MV-4-11 (cell line): ENCODE measurements around the gene DRD1.
"Not testable (repeated sequence)": the region's sequence is repeated elsewhere in the genome, so short reads cannot be mapped to it uniquely, and the experiment has no call there.

Experiments used
- DNase-seq: peaks from one replicate; lab custom pipeline; 2025; lab: John Stamatoyannopoulos, UW

DRD1 gene

DNA sequence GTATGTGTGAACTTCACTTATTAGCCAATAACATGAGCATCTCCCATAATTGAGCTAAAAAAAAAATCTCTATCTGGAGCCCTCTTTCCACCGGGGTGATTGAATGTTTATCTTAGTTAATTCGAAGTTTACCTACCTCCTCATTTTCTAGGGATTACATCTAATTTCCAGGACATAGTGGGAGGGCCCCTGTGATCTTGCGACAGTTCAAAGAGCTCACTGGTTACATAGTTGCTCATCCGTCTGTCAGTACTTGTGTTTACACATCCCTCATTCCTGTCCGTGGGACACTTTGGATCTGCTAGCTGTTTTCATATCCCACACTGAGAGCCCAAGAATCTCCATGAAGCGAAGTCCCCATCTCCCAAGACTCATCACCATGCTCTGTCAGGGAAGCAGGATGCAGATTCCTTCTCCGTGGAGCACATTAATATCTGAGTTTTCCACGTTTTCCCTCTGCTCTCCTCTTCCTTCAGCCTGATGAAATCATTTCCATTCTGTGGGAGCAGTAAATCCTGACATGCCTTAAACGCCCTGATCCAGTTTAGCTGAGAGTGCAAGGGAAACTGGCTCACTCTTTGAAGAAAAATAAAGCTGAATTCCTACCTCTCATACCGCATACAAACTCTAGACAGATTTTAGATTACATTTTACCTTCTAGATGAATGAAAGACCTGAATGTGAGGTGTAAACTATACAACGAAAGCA lies 24.2 kb upstream of the DRD1 start:
- no peak for DNase-seq

DNA sequence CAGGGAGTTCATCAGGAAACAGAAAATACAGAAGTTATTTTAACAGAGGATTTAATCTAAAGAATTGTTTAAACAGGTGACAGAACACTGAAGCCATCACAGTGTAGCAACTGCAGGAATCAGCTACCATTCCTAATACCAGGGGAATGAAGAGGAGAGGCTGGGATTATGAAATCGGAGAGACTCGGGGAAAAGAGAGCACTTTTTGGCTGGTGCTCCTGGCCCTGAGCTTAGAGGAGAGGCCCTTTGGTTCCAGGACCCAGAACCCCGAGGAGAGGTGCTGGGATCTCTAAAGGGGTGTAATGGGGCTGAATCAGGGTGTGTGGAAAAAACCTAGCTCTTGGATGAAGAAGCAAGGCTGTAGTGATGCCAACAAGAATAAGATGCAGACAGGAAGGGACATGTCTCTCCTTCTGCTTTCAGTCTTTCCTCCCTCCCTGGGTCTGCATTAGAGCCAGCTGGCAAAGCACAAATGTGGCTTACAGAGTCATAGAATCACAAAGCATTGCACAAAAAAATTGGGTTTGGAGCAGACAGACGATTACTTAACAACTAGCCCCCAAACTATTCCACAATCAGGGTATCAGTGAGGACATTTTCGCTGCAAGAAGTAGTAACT lies 22.8 kb upstream of the DRD1 start:
- DNase-seq: no peak

DNA sequence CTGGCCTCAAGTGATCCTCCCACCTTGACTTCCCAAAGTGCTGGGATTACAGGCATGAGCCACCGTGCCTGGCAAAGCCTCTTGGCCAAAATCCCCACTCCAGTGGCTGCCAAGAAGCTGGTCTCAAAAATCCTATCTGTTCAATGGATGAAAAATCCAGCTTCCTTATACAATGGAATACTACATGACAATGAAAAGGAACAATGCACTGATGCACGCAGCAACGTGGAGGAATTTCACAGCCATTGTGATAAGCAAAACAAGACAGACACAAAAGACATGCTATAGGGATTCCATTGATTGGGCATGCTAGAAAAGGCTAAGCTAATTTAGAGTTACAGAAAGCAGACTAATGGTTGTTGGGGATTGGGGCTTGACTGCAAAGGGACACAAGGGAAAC lies 21.3 kb upstream of the DRD1 start:
- DNase-seq: no peak

DNA sequence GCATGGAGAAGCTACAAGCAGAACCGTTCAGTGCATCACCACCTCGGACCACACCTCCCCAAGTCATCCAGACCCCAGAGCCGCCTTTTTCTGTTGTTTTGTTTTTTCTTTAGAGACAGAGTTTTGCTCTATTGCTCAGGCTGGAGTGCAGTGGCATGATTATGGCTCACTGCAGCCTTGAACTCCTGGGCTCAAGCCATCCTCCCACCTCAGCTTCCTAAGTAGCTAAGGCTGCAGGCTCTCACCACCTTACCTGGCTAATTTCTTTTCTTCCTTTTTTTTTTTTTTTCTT lies 20.9 kb upstream of the DRD1 start:
- DNase-seq: no peak

DNA sequence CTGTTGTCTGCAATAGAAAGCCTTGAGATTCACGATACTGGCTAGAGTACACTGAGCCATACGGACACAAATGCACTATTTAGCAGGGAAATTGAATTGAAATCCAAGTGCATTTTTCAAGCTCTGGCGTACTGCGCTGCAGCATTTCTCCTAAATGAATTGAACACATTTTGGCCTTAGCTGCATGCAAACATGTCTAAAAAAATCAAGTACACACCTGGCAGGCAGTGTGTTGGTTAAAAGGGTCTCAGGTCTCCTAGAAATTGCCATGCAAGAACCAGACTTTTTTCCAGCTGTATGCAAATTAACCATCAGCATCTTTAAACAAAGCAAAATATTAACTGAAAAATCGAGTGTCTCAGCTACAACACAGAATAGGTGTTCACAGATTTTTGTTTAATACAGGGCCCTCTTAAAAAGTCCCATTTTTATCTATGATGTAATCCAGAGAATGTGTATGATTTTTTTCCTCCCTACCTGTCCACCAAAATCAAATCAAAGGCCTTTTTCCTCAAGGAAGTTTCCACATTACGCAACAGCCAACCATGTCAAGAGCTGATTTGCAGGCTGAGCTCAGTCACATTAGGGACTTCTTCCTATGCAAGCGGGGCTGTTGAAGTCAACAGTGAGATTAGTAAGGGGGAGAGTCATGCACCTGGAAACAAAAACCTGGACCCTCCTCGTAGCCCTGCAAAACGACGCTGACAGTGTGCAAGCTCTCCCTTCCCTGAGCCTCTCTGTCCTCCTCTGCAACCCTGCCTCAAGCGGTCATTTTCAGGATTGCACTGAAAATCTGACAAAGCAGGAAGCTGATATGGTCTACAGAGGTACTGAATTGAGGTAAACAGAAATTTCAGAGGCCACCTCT lies 20.3 kb upstream of the DRD1 start:
- peak; percentile 2 for DNase-seq

DNA sequence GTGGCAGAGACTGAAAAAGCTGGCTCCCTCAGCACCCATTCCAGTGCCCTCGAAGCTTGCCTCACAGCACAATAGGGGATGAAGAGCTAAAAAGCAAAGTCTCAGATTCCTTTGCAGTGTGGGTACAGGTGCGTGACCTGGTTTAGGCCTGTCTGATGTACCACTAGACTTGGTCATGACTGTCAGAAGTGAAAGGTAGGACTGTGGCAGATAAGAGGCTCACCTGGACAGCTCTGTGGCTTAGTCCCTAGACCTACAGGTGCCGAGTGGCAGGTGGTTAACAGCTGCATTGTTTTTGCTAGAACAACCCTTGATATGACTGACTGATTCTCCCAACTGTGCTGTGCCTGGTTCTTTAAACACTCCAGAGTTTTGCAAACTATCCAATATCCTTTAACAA lies 19.7 kb upstream of the DRD1 start:
- no peak for DNase-seq

DNA sequence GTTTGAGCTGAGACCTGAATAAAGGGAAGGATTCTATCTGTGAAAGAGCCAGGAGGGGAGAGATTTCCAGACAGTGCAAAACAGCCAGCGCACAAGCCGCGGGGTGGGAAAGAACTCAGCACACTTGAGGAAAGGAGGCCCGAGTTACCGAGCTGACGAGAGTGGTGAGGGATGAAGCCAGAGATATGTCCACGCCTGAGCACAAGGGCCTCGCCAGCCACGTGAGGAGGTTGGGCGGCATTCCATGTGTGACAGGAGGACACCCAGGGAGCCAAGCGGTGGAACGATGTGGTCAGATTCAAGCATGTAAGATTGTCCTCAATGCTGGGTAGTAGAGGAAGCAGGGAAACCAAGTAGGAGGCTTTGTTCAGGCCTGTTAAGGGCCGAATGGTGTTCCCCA lies 17.4 kb upstream of the DRD1 start:
- DNase-seq: no peak

DNA sequence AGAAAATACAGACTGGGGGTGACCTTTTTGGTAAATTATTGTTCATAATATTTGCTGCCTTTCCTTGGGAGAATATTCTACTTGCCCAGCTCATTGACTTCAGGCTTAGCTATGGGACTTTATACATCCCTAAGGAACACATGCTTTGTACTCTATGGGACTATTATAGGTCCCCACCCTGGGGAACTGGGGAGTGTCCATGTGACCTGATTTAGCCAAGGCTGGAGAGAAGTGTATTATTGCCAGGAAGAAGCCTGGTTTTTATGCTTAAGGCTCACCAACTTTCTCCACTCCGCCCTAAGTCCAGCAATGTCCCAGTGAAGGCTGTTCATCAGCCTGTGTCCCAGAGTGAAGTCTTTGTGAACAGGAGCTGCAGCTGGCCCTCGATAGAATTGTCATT lies 16.6 kb upstream of the DRD1 start:
- DNase-seq: no peak

DNA sequence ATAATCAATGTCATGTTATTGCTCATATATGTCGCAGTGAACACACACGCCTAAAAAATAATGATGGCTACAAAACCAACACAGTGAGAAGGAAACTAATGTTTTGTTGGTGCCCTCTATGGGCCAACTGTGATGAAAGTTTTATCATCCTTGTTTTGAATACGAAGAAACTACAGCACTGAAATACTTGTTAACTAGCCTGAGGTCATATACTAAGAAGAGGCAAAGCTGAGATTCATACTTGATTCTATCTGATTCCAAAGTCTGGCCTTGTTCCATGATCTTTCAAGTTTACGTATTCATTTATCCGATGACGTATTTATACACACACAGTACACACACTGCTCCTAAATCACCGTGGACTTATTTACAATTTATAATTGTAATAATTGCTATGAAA lies 16.1 kb upstream of the DRD1 start:
- DNase-seq: peak; percentile 6

DNA sequence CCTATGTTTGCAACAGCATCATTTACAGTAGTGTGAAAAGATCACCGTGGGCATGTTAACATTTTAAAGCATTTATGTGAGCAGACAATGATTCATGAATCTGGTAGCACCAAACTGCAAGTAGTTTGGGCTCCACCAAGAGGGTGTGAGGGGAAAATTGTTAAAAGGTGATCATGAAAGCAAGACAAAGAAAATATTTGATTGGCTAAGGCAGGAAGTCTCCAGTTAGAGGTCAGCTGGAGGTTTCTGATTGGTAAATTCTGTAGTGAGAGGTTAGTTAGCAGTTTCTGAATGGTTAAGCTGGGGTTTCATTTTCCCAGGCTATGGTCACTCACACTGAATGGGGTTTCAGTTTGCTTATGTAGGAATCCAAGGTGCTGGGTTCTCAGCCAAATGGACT lies 13.5 kb upstream of the DRD1 start:
- no peak for DNase-seq

DNA sequence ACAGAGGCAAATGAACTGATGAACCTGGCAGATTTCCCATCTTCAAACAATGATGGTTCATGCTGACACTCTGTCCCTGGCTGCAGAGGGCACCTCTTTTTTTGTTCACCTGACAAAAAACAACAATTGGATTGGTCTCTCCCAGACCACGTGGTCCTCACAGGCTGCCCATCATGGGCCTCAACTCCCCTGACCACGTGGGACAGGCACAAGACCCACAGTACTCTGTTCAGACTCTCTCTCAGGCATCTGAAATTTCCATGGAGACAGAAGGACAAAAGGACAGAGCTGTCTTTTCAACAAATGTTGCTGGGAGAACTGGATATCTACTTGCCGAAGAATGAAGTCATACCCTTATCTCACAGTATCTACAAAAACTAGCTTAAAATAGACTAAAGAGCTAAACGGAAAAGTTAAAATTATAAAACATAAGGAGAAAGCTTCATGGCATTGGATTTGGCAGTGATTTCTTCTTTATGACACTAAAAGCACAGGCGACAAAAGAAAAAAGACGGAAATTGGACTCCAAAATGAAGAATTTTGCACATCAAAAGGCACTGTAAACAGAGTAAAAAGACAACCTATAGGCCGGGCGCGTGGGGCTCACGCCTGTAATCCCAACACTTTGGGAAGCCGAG lies 12.2 kb upstream of the DRD1 start:
- DNase-seq: no peak

DNA sequence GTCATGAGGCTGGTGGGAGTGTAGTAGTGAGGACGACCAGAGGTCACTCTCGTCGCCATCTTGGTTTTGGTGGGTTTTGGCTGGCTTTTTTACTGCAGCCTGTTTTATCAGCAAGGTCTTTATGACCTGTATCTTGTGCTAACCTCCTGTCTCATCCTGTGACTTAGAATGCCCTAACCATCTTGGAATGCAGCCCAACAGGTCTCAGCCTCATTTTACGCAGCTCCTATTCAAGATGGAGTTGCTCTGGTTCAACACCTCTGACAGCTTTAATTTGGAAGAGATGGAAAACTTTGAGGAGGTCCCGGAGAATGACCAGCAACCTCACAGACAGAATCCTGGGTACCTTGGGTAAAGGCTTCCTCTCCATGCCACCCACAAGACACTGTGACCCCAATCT lies 10.4 kb upstream of the DRD1 start:
- not testable (repeated sequence) for DNase-seq

DNA sequence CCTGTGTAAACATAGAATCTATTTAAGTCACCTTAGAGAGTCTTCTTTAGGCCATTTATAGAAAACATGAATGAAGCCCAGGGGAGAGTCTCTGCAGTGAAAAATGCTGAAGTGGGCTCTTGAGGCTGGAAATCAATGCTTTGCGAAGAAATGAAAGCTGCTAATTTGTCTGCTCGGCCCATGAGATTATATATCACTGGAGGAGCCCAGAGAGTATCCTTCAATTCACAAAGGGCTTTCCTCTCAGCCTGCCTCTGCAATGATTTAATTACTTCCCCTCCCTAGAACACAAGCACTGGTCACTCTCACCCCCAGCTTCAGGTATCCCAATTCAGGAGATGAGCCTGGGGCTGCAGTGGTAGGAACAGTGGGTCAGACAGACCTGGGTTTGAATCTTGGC lies 8.2 kb upstream of the DRD1 start:
- DNase-seq: no peak

DNA sequence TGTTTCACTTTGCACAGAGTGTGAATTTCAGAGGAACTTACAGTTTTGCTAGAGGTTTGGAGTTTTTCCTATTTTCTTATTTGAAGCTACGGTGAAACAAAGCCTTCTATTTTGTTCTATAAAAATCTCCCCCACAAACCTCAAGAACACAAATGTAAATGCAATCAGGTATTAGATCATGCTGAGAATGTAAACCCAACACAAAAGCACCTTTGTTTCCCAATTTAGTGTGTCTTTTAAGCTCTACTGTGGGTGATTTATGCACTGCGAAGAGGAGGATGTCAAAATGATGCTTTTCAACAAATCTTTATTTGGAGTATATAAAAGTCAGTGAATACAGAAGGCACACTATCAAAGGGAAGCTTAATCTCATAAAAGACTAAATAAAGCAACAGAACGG lies 4.3 kb upstream of the DRD1 start:
- DNase-seq: no peak

DNA sequence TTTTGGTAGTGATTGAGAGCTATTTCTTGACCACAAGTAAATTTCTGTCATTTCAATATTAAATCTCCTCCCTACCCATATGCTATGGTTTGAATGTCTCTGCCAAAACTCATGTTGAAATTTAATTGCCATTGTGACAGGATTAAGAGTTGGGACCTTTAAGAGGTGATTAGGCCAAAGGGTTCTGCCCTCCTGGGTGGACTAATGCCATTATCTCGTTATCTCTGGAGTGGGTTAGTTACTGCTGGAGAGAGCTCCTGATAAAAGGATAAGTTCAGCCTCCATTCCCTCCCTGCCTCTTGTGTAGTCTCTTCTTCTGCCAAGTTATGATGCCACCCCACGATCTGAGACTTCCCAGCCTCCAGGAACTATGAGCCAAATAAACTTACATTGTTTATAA lies 3.6 kb upstream of the DRD1 start:
- no peak for DNase-seq

DNA sequence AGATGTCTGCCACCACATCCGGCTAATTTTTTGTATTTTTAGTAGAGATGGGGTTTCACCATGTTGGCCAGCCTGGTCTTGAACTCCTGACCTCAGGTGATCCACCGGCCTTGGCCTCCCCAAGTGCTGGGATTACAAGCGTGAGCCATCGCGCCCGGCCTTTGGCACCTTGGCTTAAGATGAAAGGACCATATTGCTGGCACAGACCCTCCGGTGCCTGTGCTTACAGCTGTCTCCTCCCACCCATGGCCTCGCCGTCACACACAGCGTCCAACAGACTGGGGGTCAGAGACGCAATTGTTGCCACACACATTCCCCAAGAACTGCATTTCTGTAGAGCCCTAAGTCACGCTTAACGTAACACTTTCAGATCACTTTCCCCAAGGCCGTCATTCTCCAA lies 2.4 kb upstream of the DRD1 start:
- DNase-seq: not testable (repeated sequence)

DNA sequence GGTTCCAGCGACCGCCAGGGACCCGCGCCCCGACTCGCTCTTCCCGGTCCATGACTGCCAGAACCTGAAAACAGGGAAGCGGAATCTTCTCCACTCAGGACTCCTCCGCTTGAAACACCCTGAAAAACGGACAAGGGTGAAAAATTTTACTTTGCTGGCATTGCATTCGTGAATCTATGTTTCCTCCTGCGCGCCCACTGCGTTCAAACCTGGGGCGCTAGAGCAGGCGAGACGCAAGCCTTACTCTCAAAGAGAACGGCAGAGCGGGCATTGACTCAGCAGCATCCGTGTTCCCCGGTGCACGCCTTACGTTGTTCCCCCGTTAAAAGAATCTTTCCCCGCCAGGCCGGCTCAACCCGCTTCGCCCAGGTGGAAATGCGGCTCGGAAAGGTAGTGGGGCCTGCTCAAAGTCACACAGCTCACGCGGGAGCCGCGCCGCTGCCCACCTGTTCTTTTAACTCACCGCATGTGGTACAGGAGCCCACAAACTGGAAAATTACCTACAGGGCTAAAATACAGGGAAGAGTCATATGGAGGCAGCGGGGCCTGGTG lies 999 bp upstream of the DRD1 start:
- DNase-seq: no peak

DNA sequence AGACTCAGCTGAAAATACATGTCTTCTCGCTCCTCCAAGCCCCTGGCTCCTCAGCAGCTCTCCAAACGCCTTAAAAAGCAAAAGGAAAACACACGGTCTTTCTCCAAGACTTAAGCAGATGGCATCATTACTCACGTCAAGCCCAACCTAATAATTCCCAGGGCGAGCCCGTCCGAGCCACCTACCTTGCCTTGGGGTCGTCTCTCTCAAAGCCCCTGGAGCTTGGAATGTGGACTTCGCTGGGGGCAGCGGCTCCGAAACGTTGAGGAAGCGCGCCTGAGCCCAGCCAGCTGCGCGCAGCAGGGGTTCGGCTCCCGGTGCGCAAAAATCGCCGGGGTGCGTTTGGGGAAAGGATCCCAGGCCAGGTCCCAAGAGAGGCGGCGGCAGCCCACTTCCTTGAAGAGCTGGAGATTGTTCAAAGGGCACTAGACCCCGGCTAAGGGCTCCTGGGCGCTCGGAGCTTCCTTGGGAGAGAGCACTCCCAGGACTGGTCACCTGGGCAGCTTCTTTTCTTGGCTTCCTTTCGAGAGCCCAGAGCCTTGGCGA lies 395 bp downstream of the DRD1 start:
- no peak for DNase-seq

DNA sequence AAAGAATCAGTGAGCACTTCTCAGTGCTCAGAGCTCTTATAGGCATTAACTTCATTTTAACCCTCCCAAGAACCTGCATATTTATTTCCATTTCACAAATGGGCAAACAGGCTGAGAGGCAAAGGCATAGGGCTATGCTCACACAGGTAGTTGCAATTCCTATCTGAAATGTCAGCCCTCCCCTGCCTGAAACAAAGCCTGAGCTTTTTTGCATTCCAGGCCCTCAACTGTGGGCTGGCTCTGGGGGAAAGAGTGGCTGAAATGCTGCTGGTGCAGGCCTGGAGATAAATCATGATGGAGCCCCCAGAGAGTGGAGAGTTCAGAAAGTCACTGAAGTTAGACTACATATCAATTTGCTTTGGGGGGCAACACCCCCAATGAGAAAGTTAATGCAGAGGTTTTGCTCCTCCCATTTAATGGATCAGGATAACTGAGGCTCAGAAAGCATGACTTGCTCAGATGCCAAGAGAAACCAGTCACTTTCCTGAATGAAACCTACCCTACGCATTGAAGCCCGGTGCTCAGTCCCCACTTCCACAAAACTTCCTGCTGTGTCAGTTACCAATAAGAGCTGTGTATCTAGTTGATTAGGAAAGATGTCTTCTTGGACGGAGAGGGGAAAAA lies 5.6 kb downstream of the DRD1 start:
- no peak for DNase-seq

DNA sequence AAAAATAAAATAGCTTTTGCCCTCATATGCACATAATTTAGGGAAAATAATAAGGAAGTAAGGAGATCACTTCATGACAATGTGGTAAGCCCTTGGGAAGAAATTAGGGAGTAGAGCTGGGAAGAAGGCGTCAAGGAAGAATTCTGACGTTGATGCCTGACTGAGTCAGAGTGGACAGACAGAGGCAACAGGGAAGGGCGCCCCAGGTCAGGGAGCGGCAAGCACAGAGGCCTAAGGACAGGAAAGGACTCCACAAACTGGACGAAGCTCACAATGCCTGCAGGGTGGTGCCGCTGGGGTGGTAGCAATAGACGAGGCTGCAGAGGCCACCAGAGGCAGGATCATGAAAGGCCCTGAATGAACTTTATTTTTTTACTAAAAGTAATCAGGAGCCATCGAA lies 7.6 kb downstream of the DRD1 start:
- no peak for DNase-seq

DNA sequence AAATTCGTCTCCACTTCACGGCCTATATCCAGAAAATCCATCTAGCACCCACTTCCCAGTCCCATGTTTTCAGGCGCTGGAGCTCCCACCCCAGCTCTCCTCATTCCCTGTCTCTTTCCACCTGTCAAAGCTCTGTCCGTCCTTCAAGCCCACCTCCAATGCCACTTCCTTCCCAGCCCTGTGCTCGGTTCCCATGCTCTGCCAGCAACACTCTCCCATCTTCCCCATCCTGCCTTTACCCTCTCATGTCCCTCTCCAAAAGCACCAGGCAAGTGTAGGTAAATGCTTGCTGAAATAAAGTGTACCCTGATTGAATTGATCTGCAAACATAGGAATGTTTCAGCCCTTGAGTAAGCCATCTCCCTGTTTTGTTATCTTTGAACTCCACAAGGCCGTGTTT lies 9.2 kb downstream of the DRD1 start:
- DNase-seq: no peak

DNA sequence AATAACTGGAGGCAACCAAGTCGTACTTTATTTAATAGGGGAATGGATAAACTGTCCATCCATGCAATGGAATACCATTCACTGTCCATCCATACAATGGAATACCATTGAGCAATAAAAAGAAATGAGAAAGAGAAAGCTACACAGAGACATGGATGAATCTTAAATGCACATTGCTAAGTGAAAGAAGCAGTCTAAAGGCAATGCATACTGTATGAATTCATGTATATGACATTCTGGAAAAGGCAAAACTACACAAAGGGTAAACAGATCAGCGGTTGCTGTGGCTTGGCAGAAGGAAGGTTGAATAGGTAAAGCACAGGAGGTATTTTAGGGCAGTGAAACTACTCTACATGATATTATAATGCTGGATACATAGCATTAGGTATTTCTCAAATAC lies 16.2 kb downstream of the DRD1 start:
- no peak for DNase-seq
